BE2C (cell line): Measurements from ENCODE around the gene SPON1.

Source experiments
- DNase-seq: peaks from one replicate; pipeline ENCODE4 v3.0.0-alpha.2; 2020
- H3K27me3 ChIP-seq: fragments of 250-450 bp; sonication (Bioruptor Pico); 2 replicates; pipeline ENCODE4 v1.5.1; 2020; ENCODE audit warnings: mild to moderate bottlenecking
- H3K36me3 ChIP-seq: fragments of 250-450 bp; sonication (Bioruptor Pico); 2 replicates; pipeline ENCODE4 v1.5.1; 2020; ENCODE audit warnings: mild to moderate bottlenecking
- H3K4me1 ChIP-seq: fragments of 250-450 bp; sonication (Bioruptor Pico); 2 replicates; pipeline ENCODE4 v1.5.1; 2020
- H3K4me3 ChIP-seq: 2 replicates; pipeline ENCODE4 v1.5.1; 2011; ENCODE audit warnings: low read depth, low read length
- H3K9me3 ChIP-seq: fragments of 250-450 bp; sonication (Bioruptor Pico); 2 replicates; pipeline ENCODE4 v1.5.1; 2020
- CTCF ChIP-seq: IDR thresholded peaks from 2 replicates; pipeline ENCODE4 v1.5.1; 2012; ENCODE audit warnings: mild to moderate bottlenecking, low read depth, low read length

The SPON1 gene

GRCh38 chr11:14218728-14219127 is 256.2 kb downstream of the SPON1 start:
- Histone ChIP-seq H3K4me3 (no peak overlapping the region), H3K36me3 (no peaks in the 10 kb centered on the region), H3K4me1 (no peaks in the 10 kb centered on the region), H3K9me3 (no peaks in the 10 kb centered on the region), H3K27me3 (no peaks in the 10 kb centered on the region)
- DNase-seq = no peak
- no peak for TF ChIP-seq CTCF

- Histone ChIP-seq H3K36me3 (no peaks in the 10 kb centered on the region), H3K9me3 (no peaks in the 10 kb centered on the region), H3K4me1 (no peaks in the 10 kb centered on the region), H3K4me3 (no peak overlapping the region), H3K27me3 (no peaks in the 10 kb centered on the region)
- no peak for DNase-seq
- no peak for TF ChIP-seq CTCF
Observed at GRCh38 chr11:14223636-14224288, 261.2 kb downstream of the SPON1 start.

GRCh38 chr11:14224395-14224794 is 261.9 kb downstream of the SPON1 start:
- H3K36me3 ChIP-seq = no peaks in the 10 kb centered on the region
- no peaks in the 10 kb centered on the region for H3K9me3 ChIP-seq
- H3K27me3 ChIP-seq = no peaks in the 10 kb centered on the region
- no peaks in the 10 kb centered on the region for H3K4me1 ChIP-seq
- no peak for TF ChIP-seq CTCF
- no peak for DNase-seq
- H3K4me3 ChIP-seq = no peak overlapping the region

GRCh38 chr11:14225666-14226065 is 263.1 kb downstream of the SPON1 start:
- no peak overlapping the region for H3K4me3 ChIP-seq

GRCh38 chr11:14228356-14228755 is 265.8 kb downstream of the SPON1 start:
- H3K27me3 ChIP-seq = 0 out of 2 replicates have a peak, but pooled peaks cover 3% of the 10 kb centered on the region
- no peak for DNase-seq
- no peaks in the 10 kb centered on the region for H3K36me3 ChIP-seq
- H3K4me1 ChIP-seq = no peaks in the 10 kb centered on the region
- H3K9me3 ChIP-seq = no peaks in the 10 kb centered on the region
- no peak for TF ChIP-seq CTCF
- no peak overlapping the region for H3K4me3 ChIP-seq

More at GRCh38 chr11:14225666-14226065, 263.1 kb downstream of the SPON1 start:
- TF ChIP-seq CTCF = no peak
- DNase-seq = no peak
- no peaks in the 10 kb centered on the region for H3K9me3 ChIP-seq
- 0 out of 2 replicates have a peak, but pooled peaks cover 3% of the 10 kb centered on the region for H3K27me3 ChIP-seq
- H3K4me1 ChIP-seq = no peaks in the 10 kb centered on the region
- H3K36me3 ChIP-seq = no peaks in the 10 kb centered on the region

GRCh38 chr11:14229472-14229871 is 266.9 kb downstream of the SPON1 start:
- 0 out of 2 replicates have a peak, but pooled peaks cover 3% of the 10 kb centered on the region for H3K27me3 ChIP-seq
- no peak overlapping the region for H3K4me3 ChIP-seq
- no peaks in the 10 kb centered on the region for H3K9me3 ChIP-seq
- no peaks in the 10 kb centered on the region for H3K4me1 ChIP-seq
- no peak for TF ChIP-seq CTCF
- H3K36me3 ChIP-seq = no peaks in the 10 kb centered on the region
- DNase-seq = no peak
